ENCODE results near the gene LMCD1.

The LMCD1 gene

GRCh38 chr3:8505621-8506020, 4.0 kb downstream of the LMCD1 start:
- DNase-seq (ENCODE audit: low spot score): no peak

- DNase-seq (ENCODE audit: low spot score): no peak
These were observed 5.0 kb downstream of the LMCD1 start for GRCh38 chr3:8506571-8507061.

- DNase-seq (ENCODE audit: low spot score): no peak
These were observed 5.9 kb downstream of the LMCD1 start for GRCh38 chr3:8507496-8507895.

- no peak for DNase-seq (ENCODE audit: low spot score)
These were observed 8.3 kb downstream of the LMCD1 start for GRCh38 chr3:8509961-8510360.

- DNase-seq (ENCODE audit: low spot score): no peak
These were observed 10.6 kb downstream of the LMCD1 start for GRCh38 chr3:8512234-8512633.

- no peak for DNase-seq (ENCODE audit: low spot score)
These were observed 14.5 kb downstream of the LMCD1 start for GRCh38 chr3:8516047-8516661.

- no peak for DNase-seq (ENCODE audit: low spot score)
These were observed 15.2 kb downstream of the LMCD1 start for GRCh38 chr3:8516783-8517182.

- no peak for DNase-seq (ENCODE audit: low spot score)
These were observed 15.9 kb downstream of the LMCD1 start for GRCh38 chr3:8517487-8517886.

- DNase-seq (ENCODE audit: low spot score): no peak
These were observed 16.5 kb downstream of the LMCD1 start for GRCh38 chr3:8518138-8518537.

GRCh38 chr3:8519156-8519555, 17.5 kb downstream of the LMCD1 start:
- DNase-seq (ENCODE audit: low spot score): no peak

- DNase-seq (ENCODE audit: low spot score): no peak
These were observed 18.3 kb downstream of the LMCD1 start for GRCh38 chr3:8519774-8520448.

- no peak for DNase-seq (ENCODE audit: low spot score)
These were observed 19.3 kb downstream of the LMCD1 start for GRCh38 chr3:8520816-8521403.

GRCh38 chr3:8523041-8523440, 21.4 kb downstream of the LMCD1 start:
- DNase-seq (ENCODE audit: low spot score): no peak

GRCh38 chr3:8524249-8524648, 22.6 kb downstream of the LMCD1 start:
- no peak for DNase-seq (ENCODE audit: low spot score)

- no peak for DNase-seq (ENCODE audit: low spot score)
These were observed 23.2 kb downstream of the LMCD1 start for GRCh38 chr3:8524656-8525399.

- DNase-seq (ENCODE audit: low spot score): no peak
These were observed 24.3 kb downstream of the LMCD1 start for GRCh38 chr3:8525893-8526292.

- DNase-seq (ENCODE audit: low spot score): no peak
These were observed 27.6 kb downstream of the LMCD1 start for GRCh38 chr3:8529181-8529637.

- DNase-seq (ENCODE audit: low spot score): no peak
These were observed 28.3 kb downstream of the LMCD1 start for GRCh38 chr3:8529738-8530525.

- no peak for DNase-seq (ENCODE audit: low spot score)
These were observed 29.0 kb downstream of the LMCD1 start for GRCh38 chr3:8530581-8530980.

GRCh38 chr3:8532251-8532871, 30.7 kb downstream of the LMCD1 start:
- DNase-seq (ENCODE audit: low spot score): no peak
